HG03521 (cell line): ENCODE data around the gene EIF3K.

Experiments used
- ATAC-seq: cut with Tn5 transposase; IDR thresholded peaks from one replicate; pipeline ENCODE4 v1.9.1; 2021; ENCODE audit warnings: mild to moderate bottlenecking, moderate library complexity; ENCODE audit not compliant: unreplicated experiment

The EIF3K gene

DNA sequence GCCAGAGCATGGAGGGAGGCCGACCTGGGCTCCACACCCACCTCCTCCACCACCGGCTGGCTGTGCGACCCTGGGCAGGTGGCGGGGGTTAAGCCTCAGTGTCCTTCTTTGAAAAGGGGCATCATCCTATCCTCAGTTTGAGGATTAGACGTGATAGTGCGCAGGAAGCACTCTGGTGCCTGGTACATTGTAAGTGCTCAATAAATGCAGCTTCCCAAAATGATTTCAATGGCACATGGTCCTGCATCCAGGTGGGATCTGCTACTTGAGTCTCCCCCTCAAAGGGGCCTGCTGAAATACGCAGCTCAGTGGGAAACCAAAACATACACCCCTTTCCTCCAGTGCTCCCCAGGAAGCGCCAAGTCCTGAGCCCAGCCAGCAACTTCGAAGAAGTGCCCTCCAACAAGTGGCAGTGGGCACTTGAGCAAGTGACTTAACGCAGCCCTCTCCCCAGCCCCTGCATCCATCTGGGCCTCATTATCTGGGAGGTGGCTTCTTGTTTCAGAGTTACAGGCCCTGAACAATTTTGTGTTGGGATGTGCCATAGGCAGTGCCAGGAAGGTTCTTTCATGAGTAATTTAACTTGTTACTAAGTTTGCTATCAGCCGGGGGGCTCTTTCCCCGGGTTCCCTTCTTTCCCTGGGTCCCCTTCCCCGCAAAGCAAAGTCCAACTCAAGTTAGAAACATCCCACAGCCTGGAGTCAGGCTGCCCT is 46.4 kb downstream of the EIF3K start:
- ATAC-seq = no peak

DNA sequence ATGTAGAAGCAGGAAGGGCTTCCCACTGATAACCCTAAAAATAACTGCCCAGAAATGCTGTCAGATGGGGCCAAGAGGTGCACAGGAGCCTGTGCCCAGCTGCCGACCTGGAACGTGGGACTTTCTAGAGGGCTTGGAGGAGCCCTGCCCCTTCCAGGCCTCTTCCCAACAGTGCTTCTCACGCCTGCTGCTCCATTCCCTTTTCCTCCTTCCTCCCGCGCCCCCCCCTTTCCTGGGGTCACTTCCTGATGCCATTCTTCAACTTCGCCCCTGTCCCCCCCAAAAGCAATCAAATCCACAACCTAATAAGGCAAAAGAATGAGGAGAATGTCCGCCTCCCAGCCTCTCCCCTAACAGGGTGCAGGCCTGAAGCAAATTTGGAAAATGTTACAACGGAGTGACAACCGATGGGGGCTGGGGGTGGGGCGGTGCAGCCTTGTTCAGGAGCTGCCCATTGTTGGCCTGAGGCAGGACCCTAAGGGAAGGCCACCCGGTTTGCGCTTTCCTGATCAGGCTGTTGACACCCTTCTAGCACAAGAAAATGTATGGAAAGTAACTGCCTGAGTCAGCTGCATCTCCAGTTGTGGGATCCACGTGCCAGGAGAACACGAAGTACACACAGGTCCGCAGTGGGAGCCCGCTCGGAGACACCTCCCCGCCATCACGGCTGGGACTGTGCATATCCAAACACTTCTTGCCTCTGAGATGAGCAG is 47.1 kb downstream of the EIF3K start:
- no peak for ATAC-seq

DNA sequence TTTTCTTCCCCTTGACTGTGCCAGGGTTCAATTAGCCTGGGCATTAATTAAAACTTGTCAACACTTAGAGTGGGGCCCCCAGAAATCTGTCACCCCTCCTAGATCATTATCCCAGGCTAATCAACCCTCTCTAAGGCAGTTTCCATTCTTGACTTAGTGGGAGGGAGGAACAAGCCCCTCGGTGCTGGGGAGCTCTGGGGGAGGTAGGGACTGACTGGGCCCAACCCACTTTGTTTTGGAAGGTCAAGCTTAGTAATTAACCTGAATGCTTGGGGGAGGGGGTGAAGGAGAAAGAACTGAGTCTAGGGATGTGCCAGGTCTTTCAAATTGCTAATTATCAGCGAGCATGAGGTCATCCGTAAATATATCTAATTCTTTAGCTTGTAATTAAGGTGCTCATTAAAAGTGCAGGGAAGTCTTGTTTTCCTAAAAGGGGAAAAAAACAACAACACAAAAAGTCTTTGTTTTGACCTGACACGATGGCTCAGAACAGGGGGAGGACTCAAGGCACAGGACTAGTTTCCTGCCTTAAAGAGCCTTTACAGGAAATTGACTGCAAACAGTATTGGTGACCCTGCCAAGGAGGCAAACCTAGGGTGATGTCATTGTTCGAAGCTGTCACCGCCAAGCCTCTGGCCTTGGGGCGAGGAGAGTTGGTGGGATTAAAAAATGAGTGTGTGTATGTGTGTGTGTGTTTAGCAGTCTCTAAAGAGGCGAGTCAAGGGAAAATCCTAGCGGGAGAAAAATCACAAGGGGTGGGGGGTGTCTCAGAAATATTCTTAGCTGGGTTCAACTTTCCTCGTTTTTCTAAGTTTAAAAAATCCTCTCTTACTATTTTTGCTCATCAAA is 47.9 kb downstream of the EIF3K start:
- no peak for ATAC-seq

DNA sequence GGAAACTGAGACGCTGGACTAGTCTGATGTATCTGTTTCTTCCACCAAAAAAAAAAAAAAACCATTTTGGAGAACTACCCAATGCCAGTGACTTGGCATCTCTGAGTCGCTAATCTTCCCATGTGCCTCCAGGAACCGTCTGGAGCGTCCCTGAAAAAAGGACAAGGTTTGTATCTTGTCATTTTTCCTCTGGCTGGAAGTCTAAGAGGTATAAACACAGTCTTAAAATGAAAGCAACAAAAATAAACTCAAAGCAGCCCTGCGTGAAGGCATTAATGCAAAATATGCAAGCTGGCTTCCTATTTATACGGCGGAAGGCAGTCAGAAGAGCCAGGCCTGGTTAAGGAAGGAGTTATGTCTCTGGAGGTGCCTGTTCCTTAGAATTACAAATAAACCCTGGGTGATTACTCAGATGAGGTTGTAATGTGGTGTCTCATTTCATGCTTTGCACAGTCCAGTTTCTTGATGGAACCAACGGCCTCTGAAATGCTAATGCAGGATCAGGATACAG is 48.7 kb downstream of the EIF3K start:
- ATAC-seq = no peak

DNA sequence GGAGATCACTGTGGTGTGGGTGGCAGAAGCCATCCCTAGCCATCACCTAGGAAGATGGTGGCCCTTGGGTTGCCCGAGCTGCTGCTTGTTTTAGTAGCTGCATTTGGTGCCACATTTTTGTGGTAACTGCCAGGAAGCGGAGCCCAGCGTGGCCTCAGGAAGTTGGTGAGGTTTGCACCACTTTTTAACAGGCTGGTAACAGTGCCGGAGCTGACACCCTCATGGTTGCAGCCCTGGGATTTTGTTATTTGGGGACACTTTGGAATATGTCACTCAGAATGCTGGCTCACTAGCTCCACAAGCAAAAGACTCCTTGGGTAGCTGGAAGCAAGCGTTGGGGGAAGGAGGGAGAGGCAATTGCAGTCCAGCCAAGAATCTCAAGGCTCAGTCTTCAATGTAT is 50.6 kb downstream of the EIF3K start:
- ATAC-seq = no peak

DNA sequence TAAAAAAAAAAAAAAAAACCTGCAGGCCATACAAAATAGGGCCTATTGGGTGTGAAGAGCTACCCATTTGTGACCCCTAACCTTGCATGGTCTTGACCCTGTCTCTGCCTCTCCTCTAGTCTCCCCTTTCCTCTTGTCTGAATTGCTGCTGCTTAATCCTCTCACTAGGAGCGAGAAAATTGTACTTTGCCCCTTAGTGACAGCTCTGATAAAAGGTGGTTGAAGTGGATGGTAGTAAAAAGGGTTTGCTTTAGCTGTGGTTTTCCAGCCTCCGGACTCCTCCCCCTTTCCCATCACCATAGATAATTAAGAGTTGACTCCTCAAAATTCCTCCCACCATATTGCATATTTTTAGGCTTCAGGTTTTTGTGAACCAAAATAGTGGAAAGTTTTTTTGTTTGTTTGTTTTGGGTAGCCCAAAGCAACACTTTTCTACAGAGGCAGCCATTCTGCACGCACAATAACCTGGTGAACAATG is 52.0 kb downstream of the EIF3K start:
- ATAC-seq = no peak

DNA sequence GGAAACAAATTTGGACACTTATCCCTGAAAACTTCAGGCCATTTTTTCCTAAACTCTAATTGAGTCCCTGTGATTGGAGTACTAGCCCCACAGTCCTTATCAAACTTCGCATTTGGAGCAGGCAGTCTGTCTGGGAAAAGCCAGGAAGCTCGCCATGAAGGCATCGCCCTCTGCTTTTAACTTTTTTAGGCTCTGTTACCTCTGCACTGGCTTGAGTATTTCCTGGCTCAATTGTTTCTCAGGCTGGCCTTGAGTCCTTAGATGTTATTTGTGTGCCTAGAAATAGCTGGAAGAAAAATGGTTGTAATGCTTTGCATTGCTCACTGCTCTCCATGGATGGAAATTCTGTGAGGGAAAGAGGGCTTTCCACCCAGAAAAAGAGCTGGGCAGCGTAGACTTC is 52.7 kb downstream of the EIF3K start:
- no peak for ATAC-seq

DNA sequence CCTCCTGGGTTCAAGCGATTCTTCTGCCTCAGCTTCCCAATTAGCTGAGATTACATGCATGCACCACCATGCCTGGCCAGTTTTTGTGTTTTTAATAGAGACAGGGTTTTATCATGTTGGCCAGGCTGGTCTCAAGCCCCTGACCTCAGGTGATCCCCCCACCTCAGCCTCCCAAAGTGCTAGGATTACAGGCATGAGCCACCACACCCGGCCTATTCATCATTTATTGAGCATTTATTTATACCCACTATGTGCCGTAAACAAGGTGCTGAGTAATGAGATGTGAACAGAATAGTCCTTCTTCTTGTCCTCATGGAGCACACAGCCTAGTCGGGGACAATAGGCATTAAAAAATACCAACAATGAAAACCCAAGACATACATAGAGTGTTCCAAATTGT is 54.0 kb downstream of the EIF3K start:
- no peak for ATAC-seq

DNA sequence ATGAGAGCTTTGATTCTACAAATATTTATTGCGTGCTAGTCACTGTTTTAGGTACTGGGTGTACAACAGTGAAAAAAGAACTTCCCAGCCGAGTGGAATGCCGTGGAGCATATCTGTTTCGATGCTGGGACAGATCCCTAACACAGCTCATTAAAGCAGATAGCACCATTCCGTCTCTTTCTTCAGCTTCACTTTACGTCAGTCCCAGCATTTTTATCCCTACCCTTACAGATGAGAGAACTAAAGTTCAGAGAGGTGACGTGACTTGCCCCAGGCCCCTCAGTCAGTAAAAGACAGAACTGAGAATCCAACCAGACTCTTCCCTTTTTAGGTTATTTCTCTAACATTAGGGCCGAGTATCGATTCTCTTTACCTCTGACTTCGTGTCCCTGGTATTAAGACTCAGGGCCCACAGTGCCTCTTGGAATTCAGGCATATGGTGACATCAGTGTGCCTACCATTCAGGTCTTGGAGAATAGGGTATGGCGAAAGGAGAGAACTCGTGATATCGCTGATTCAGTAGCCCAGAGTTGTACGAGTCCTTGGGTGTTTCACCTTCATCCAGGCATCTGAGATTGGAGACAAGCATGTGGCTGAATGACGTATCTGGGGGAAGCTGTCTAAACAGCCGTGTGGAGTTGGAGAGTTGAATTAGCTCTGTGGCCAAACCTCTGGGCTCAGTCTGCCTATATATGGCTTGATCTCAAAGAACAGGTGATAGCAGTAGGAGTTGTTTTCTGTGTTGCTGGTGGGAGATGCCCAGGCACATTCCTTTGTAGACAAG is 55.6 kb downstream of the EIF3K start:
- ATAC-seq = no peak

DNA sequence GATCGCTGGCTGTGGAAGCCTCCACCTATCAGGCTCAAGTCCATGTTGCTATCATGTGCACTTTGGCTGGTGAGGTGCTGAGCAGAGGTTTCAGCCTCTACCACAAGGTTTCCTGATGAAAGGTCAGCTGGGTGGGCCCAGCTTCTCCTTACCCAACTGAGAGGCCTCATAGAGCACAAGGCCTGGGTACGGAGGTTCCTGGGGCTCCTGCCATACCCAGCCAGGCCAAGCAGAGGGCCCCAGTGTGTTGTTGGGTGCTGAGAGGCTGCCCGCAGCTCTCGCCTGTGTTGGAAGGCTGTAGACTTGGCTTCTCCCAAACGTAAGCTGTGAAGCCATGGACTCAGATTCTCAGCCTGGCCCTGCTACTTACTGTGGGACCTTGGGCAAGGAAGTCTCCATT is 56.6 kb downstream of the EIF3K start:
- ATAC-seq = no peak

DNA sequence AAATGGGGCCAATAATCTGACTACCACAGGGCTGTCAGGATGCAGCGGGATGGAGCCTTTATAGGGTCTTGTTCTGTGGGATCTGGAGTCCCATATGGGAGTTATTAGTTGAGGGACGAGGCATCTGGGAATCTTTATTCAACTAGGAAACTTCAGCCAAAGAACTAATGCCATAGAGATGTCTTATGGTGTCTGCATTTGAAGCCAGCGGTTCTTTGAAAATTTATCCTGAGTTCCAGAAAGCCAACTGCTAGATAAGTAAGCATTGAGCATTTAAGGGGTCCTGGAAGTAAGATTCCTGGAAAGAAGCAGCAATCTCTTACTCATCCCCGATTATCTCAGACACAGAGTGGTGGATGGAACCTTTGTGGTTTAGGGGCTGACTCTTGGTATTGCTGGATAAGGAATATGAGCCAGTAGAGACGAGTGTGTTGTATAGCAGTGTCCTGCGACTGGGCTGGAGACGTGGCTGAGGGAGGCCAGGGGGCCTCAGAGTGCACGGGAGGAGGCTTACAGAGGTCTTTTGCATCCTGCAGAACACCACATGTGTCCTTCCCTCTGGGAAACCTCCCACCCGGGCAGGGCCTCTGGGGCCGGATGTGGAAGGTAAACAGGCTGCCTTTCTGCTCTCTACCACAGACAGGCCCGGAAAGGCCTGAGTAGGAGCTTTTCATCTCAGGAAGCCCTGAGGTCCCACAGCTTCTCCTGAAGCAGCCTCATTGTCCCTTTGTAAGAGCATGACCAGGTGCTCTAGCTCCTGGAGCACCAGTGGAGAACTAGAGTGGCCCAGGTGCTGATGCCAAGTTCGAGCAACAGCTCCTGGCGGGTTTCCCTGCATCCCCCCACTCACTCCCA is 57.3 kb downstream of the EIF3K start:
- no peak for ATAC-seq

DNA sequence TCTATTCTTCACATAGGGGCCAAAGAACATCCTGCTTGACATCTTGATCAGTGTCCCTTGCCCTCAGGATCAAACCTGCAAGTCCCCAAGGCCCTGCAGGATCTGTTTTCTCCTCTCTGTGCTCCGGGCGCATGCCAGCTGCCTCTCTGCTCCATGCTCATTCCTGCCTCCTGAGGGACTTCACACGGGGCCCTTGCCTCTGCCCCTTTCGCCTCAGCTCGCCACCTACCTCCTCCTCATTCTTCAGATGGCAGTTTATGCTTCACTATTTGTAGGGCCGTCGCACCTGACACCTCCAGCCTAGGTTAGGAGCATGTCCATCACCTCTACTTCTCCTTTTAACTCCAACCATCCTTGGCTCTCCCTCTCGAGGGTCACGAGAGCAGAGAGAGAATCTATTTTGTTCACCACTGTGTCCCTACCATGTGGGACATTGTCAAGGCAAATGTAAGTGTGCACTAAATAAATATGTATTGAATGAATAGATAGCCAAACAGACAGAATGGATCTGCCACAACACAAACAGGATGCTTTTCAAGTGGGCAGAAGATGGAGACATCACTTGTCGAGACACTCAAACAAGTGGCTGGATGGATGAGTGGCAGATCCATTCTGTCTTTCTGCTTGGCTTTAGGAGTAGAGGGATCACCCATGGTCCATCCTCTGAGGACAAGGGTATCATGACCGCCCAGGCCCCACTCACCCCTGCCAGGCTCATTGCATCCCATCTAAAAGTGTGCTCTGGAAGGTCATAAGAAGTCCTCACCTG is 58.1 kb downstream of the EIF3K start:
- ATAC-seq = no peak

DNA sequence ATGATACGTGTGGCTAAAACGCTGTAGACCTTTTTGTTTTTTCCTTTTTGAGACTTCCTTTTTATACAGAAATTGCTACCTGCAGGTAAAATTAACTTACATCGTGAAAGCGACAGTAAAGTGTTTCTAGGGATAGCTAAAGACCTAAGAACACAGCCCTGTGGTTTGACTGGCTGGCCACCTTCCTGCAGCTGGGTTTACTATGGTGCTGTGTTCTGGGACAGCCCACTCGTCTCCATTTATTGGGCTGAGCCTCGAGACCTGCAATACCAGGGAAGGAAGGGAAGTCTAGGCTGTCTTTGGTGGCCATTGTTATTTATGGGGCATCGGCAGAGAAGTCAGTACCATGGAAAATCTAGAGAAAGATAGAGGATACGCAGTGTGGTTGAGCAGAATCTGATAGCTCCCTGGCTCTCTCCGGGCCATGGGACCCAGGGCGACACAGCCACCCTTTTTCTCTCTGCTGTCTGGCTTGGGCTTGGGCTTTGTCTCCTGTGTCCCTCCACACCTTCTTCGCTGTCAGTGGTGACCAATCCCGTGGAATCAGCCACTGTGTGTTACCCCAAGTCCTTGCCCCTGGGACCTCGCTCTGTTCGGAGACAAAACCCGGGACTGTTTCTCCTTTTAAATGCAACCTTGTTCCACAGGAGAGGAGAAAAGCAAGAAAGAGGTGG is 59.4 kb downstream of the EIF3K start:
- no peak for ATAC-seq

DNA sequence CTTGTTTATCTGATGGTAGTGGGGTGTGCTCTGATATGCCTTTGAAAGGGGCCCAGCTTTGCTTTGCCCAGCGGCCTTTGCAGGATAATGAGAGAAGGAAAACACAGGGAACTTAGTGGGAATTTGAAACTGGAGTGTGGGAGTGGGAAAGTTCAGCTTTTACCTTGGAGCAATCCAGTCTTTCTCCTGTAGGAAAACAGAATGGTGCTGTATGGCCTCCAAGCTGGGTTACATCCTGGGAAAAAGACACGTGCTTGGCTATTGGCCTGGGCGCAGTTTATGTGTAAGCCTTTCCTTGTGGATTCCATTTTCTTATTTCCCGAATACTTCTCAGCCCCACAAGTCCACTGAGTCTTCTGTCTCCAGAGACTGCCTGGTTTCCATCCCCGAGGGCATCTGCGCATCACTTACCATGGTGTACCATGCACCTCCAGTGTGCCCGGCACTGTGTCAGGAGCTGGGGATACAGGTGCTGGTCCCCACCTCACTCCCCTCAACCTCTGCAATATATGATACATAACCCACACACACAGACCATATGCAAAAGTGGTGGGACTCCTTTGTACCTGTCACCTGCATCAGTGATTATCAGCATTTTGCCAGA is 60.0 kb downstream of the EIF3K start:
- ATAC-seq = no peak

DNA sequence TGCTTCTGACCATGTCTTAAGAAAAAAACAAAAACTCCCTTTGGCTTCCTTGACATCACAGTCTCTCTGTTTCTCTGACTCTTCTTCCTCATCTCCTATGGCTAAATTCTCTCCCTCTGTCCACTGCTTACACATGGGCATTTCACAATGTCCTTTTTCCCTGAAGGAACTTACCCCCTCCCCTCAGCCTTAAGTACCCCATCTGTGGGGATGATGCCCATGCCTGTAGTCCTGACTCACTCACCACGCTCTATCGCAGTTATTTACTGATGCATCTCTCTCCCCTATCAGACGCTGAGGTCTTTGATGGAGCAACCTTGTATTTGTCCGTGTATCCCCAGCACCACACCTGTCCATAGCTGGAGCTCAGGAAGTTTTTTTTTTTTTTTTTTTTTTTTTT is 60.9 kb downstream of the EIF3K start:
- no peak for ATAC-seq

DNA sequence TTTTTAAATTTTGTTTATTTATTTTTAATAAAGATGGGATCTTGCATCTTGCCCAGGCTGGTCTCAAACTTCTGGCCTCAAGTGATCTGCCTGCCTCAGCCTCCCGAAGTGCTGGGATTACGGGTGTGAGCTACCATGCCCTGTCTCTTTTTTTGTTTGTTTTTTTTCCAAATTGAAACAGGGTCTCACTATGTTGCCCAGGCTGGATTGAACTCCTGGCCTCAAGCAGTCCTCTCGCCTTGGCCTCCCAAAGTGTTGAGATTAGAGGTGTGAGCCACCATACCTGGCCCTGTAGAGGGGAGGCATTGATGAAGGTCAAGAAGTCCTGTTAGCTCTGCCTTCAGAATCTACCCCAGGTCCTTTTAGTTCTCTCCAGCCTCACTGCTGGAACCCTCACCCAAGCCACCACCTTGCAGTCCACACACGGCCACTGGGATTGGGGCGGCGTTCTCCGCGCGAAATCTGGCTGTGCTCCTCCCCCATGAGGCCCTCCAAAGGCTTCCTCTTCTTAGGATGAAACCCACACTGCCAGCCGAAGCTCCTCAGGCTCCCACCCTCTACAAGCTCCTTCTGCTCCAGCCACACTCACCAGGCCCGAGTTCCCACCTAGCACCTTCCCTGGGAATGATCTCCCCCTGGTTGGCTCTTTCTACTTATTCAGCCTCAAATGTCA is 63.3 kb downstream of the EIF3K start:
- no peak for ATAC-seq

DNA sequence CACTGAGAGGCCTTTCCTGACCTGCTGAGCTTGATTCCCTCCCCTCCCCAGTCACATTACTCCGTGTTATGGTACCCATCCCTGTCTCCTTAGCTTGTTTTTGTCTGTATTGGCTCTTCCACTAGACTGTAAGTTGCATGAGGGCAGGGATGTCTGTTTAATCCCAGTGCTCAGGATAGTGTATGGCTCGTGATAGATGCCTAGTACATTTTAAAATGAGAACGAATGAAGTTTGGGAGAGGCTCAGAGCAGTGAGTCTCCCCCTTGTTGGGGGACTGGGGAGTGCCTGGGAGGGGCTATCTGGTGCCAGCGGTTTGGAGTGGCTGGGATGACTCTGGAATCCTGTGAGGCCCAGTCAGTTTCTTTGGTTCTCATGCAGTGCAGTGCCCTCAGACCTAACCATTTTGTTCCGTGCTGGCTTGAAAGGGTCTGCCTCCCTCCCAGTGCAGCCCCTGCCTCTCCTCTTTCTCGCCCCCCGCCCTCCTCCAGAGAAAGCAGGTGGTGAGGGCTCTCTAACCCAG is 63.9 kb downstream of the EIF3K start:
- no peak for ATAC-seq
